ENCODE measurements around the gene THADA.
A peak's percentile ranks its signal among the peaks of the same experiment; 100 is the strongest.

THADA gene

DNA sequence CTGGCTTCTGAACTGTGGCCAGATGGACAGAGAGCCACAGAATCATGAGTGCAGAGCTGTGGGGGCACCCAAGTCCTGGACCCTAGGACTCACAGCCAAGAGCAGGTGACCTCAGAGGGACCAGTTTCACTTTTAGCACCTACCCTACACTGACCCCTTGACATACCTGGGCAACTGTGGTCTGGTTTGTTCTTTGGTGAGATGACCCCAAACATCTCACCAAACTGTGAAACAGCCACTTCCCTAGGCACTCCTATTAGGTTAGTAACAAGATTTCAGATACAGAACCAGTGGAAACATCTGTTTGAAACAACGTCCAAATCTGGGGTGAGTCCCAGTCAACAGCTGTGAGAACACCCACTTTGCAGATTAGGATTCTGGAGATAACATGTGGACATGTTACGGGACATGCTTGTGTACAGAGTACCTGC lies 367.5 kb downstream of the THADA start:
- no peak for DNase-seq

DNA sequence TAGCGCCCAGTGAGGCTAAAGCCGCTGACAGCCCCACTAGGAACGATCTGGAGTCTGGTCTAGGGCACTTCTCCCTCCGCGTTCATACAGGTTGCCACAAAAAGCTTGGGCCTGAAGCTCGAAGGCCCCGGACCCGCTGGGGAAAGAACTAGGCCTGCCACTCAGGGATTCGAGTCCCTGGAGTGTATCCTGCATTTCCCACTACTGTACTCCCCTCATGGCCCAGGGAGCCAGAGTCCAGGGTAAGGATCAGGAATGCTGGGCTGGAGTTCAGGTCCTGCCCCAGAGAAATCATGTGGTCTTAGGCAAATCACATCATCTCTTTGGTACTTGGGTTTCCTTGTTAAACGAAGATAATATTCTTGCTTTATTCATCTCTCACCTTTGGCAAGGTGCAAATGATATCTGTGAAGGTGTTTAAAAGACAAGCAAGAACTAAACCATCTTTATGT lies 368.0 kb downstream of the THADA start:
- no peak for DNase-seq

DNA sequence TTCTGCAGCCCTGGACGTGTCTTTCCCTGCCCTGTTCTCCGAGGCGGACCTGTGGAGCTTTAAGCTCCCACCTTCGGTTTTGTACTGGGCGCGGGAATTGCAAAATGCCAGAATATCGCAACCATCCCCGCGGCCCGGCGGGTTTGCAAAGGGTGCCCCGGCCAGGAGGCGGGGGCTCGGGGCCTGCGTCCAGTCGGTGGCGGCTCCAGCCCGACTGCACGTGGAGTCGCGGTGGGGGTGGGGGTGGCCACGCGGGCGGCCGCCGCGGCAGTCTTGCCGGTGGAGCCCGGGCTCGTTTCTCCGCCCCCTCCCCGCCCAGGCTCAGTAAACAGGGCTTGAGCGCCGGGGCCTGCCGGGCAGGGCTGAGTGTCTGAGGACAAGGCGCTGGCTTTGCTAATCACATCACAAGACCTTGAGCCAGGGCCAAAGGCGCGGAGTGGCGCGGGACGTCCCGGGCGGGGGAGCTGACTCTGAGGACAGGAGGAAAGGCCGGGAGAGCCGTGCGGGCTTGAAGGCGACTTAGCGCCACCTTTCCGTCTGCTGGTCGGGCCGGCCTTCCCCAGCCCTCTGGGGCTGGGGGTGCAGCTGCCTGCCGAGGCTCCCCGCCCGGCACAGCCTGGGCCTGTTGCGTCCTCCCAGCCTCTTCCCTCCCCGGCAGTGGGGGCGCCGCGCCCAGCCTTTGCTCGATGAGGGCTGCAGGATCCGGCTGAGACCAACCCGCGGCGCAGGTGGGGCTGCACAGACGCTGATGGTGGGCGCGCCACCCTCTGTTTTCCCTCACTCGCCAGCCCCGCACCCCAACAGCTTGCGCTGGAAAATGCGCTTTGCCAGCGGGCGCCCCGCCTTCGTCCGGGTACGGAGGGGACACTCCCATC lies 368.6 kb downstream of the THADA start:
- peak; percentile 72 for DNase-seq

GRCh38 chr2:43226558-43226954 lies 369.3 kb downstream of the THADA start, which contains the start of gene ZFP36L2:
Gene ZFP36L2, minus strand, starts transcription at chr2:43226606. Its CDS starts 291 bp downstream, at chr2:43226315.
- peak; percentile 94 for DNase-seq

DNA sequence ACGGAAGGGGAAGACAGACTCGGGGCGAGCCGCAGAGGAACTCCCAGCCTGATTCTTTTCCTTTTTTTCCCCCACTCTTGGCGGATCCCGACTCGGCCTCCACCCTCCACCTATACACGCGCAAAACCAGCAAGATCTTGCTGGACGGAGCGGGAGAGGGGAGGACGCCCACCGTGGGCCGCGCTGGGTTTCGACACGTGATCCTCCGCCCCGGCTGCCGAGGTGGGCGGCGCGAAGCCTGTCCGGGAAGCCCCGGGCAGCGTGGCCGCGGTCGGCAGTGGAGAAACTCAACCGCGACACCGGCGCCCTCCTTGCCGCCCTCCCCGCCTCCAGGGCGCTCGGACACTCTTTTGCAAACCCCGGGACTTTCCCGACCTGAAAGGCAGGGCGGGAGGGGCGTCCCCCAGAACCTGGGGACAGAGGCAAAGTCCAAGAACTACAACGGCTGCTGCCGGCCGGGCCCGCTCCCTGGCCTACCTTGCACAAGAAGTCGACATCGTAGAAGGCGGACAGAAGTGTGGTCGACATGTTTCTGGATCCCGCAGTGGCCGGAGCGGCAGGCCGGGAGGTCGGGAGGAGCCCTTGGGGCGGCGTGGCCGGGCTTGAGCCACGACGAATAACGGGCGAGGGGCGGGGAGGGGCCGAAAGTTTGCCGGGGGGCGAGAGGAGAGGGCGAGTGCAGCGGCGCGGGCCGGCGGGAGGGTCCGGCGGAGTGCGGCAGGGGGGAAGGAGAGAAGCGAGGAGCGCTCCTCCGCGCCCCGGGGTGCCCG lies 369.9 kb downstream of the THADA start:
- DNase-seq: peak; percentile 72

DNA sequence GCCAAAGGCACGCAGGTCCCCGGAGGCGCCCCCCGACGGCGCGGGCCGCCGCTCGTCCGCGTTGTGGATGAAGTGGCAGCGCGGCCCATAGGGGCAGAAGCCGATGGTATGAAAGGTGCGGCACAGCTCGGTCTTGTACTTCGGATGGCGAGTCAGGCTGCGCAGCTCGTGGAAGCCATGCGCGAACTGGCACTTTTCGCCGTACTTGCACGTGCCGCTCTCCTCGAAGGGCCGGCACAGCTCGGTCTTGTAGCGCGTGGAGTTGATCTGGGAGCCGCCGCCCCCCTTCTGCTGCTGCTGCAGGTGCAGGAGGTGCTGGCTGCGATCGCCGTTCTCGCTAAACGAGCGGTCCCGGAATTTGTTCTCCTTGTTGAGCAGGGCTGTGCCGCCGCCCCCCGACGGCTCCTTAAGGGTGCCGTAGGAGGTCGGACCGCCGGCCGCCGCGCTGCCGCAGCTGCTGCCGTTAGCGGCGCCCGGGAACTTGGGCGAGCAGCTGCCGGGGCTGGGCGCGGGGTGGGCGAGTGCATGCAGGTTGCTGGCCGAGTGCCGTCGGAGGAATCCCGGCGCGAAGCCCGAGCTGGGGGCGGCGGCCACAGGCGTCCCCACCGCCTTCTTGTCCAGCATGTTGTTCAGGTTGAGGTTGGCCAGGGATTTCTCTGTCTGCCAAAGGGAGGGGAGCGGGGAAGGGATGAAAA lies 370.6 kb downstream of the THADA start:
- peak; percentile 64 for DNase-seq

DNA sequence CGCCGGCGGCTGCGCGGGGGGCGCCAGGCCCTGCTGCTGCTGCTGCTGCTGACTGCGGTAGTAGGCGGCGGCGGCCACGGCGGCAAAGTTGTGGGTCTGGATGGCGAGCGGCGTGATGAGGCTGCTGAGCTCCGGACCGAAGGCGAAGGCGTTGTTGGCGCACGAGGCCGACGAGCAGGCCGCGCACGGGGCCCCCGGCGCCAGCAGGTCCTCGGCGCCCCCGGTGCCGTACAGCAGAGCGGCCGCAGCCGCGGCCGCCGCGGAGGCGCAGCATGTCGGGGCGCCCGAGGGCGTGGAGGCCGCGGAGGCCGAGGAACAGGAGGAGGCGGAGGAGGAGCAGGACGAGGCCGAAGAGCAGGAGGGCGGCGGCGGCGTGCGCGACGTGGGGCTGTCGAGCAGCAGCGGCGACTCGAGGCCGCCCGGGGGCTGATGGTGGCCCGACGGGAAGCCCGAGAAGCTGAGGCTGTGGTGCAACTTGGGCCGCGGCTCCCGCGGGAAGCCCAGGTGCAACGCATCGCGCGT lies 371.2 kb downstream of the THADA start:
- DNase-seq: peak; percentile 48

DNA sequence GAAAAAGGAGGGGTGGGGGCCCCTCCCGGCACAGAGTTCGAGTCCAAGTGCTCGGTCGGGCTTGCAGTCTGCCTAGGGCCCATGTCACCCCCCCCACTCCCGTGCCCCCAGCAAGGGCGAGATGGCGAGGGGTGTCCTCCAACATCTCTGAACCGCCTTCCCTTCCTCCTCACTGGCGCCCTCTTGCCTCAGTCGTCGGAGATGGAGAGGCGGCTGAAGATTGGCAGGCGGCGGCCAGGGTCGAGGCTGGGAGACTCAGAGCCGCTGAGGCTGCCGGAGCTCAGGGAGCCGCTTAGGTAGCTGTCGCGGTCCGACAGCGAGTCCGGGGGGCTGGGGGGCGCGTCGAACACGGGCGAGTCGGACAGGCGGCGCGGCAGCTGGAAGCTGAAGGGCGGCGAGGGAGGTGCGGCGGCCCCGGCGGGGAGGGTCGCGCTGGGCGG lies 371.7 kb downstream of the THADA start:
- DNase-seq: peak; percentile 74

GRCh38 chr2:43223521-43224001 lies 372.3 kb downstream of the THADA start:
- DNase-seq: no peak

DNA sequence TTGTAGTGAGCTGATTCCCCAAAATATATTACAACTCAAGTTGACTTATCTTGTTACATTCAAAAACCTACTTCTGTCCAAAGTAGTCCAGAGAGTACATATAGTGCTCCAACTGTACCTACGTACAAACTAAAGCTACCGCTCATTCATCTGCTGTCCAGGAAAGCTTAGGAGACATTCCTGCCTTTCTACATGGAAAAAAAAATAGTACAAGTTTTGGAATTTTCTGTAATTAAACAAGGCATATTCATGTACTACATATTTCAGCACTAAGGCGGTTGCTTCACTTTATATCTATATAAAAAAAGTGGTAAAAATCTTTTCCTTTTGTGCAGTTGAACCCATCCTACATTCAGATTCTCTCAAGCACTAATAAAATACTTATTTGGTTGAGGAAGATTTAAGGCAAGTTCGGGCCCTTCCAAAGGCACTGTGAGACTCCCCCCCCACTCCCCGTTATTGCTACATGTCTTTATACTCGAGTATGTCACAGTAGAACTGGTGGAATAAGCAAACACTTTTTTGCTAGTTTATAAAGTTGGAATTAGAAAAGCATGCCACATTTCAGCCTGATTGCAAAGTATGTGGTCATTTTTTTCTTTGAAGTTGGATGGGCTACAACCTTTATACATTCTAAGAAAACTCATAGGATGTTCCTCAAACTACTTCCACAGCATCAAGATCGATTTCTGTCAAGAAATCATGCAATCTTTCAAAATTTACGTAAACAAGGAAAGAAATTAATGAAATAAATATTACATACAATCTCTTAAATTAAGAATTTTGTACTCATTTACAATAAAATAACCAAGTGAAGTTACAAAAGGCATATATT lies 373.1 kb downstream of the THADA start:
- DNase-seq: no peak

- peak; percentile 55 for DNase-seq
Measured at GRCh38 chr2:43221763-43222474, 373.9 kb downstream of the THADA start.

GRCh38 chr2:43221124-43221762 lies 374.6 kb downstream of the THADA start:
- peak; percentile 37 for DNase-seq

DNA sequence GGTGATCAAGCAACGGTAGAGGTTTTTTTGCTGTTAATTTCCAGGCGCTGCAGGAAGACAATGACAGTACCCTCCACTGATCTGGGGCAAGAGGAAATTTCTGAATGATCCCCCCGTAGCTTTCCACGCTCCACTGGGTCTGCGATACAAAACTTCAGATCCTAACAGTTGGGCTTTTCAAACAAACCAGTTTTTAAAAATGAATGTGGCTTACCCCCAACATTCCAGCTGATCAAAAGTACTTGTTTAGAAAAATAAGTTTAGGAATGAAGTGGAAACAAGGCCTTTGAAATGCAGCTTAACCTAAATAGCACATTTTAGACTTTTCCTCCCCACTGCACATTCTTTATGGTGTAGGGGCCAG lies 375.1 kb downstream of the THADA start:
- no peak for DNase-seq

GRCh38 chr2:43220229-43220751 lies 375.5 kb downstream of the THADA start:
- no peak for DNase-seq

DNA sequence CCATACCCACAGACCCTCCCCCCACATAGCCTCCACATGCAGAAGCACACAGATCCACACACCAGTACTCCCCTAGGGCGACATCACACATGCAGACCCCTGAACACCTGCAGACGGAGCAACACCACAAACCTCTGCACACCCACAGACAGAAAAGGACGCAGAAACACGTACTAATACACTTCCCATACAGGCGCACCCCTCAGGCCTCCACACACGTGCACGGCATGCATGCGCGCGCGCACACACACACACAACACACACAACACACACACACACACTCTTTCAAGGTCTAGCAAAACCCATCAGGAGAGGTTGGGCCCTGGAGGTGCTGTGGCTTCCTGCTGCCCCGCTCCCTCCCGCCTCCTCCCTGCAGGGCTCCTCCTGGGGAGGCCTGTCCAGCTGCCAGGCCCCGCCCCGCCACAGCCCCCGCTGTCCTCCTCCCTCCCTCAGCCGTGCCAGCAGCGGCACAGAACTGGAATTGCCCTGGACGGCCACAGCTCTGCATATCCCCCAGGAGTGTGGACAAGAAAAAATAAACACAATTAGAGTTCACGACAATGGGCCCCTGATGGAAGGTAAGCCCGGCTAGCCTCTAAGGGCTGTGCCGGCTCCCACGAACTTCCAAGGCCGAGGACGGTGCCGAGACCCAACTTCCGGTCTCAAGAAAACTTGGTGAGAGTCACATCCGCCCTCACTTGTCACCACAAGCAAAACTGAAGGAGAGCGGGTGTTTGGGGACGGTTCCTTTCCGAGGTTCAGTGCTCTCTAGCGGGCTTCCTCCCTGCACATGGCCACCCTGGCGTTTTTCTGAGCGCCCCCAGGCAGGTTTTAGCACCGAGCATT lies 376.2 kb downstream of the THADA start:
- DNase-seq: peak; percentile 74

- peak; percentile 64 for DNase-seq
Measured at GRCh38 chr2:43218702-43219382, 377.0 kb downstream of the THADA start.

DNA sequence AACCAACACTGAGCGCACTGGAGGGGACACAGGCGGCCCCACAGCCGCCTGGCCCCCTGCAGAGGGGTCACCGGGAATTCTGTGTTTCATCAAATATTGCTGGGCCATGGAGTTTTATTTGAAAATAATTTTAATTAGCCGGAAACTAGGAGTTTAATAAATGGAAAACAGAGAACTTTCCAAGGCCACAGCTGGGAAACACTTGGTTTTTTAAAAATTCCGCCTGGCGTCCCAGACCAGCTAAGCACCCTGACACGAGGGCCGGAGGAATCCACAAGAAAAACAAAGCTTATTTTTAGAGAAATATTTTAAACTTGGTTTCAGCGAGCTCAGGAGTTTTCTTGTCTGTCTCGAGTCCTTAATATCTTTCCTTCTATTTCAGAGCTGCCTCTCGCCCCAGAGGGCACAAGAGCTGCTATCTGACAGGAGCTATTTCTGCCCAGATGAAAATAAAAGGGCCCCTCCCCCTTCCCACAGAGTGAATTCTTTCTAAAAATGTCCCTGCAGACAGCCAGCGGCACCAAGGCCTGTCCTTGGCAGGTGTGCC lies 377.6 kb downstream of the THADA start:
- DNase-seq: no peak

All from activated naive CD4-positive, alpha-beta T cell treated with Interleukin-2 at 50 U/mL for 16 hours (primary cell).